ENCODE results near the gene TLX1. TPM values are rescaled to one million over a fixed set of nuclear protein-coding genes. Genes with fewer than 3 reads are reported as not detected.

The TLX1 gene
- polyA plus RNA-seq, 1 experiment, result not detected

GRCh38 chr10:101110856-101111523, 20.1 kb upstream of the TLX1 start:
- no peak for TF ChIP-seq CTCF (IDR thresholded peaks at IDR 0.05; ENCODE audit: insufficient read depth, low read depth, low read length)
- Histone ChIP-seq H3K36me3 (ENCODE audit: control insufficient read depth, insufficient read depth, low read length) (no peaks in the 10 kb centered on the region), H3K27me3 (ENCODE audit: control insufficient read depth, insufficient read depth, low read length) (peaks cover 31% of the 10 kb centered on the region), H3K4me3 (ENCODE audit: low read depth, low read length) (no peak overlapping the region)
- no peak for DNase-seq (ENCODE audit: low read depth)
- ChIA-PET POLR2A (no interaction called here), CTCF (interaction anchor here (1.3 to 1.6 kb wide), 2 partner anchors 15 to 31 kb away, joined by 5 to 6 read pairs; no protein-coding TSS in a partner anchor)

DNA sequence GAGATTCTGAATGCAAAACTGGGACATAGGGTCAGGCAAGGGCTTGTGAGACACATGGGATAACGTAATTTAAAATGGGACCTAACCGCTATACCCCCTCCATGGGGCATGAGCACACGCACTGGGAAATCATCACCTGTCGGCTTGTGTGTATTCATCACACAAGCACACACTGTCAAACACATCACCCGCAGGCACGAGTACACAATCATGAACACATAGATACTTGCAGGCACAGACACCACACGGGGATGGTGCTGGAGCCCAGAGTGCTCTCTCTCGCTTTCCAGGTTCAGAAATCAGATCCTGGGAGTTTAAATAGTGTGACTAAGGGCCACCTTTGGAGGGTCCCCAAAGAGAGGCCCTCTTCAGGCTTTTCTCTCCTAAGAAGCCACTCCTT, 19.6 kb upstream of the TLX1 start:
- H3K27me3 ChIP-seq (ENCODE audit: control insufficient read depth, insufficient read depth, low read length), result peaks cover 31% of the 10 kb centered on the region
- CTCF ChIA-PET, result interaction anchor here (1.3 to 1.6 kb wide), 2 partner anchors 16 to 31 kb away, joined by 5 to 6 read pairs; no protein-coding TSS in a partner anchor
- no peaks in the 10 kb centered on the region for H3K36me3 ChIP-seq (ENCODE audit: control insufficient read depth, insufficient read depth, low read length)
- no peak for DNase-seq (ENCODE audit: low read depth)
- TF ChIP-seq CTCF (IDR thresholded peaks at IDR 0.05; ENCODE audit: insufficient read depth, low read depth, low read length), result no peak
- POLR2A ChIA-PET, result no interaction called here
- H3K4me3 ChIP-seq (ENCODE audit: low read depth, low read length), result no peak overlapping the region

DNA sequence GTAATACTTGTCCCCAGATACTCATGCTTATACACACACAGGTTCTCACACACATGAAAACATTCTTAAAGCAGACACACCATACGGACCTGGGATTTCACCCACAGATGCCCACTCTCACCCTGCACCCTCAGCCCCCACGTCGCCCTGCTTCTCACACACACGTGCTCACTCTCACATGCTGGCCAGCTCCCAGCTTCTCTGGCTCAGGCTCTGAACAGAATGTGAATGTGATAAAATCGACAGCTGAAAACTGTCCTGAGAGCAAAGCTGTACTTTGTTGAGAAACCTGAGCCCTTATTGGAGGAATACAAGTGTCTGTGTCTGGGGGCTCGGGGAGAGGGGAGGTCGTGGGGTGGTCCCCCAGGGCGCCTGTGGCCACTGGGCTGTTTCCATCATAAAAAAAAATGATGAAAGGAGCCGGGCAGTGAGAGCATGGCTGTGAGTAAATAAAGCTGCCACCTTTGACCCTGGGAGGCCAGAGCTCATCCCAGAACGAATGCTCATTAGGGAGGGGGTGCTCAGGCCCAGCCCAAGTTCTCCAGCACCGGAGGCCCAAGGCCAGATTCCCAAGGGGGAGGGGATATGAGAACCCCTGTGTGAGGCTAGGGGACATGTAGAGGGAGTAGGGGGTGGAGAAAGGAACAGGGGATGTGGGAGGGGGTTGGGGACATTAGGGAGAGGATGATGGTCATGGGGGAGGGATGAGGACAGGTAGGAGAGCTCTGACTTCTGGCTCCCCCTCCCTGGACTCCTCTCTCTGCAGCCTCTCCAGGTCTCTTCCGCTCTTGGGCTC, 18.1 kb upstream of the TLX1 start:
- no peak for TF ChIP-seq CTCF (IDR thresholded peaks at IDR 0.05; ENCODE audit: insufficient read depth, low read depth, low read length)
- no peak for DNase-seq (ENCODE audit: low read depth)
- POLR2A ChIA-PET, result interaction anchor here (0.6 kb wide), 1 partner anchor 26 kb away, joined by 3 read pairs; no protein-coding TSS in a partner anchor
- Histone ChIP-seq H3K27me3 (ENCODE audit: control insufficient read depth, insufficient read depth, low read length) (peaks cover 30% of the 10 kb centered on the region), H3K36me3 (ENCODE audit: control insufficient read depth, insufficient read depth, low read length) (no peaks in the 10 kb centered on the region), H3K4me3 (ENCODE audit: low read depth, low read length) (no peak overlapping the region)
- CTCF ChIA-PET, result interaction anchor here (0.7 to 1.3 kb wide), 4 partner anchors 18 to 662 kb away, joined by 3 to 4 read pairs (median 3); no protein-coding TSS in a partner anchor

DNA sequence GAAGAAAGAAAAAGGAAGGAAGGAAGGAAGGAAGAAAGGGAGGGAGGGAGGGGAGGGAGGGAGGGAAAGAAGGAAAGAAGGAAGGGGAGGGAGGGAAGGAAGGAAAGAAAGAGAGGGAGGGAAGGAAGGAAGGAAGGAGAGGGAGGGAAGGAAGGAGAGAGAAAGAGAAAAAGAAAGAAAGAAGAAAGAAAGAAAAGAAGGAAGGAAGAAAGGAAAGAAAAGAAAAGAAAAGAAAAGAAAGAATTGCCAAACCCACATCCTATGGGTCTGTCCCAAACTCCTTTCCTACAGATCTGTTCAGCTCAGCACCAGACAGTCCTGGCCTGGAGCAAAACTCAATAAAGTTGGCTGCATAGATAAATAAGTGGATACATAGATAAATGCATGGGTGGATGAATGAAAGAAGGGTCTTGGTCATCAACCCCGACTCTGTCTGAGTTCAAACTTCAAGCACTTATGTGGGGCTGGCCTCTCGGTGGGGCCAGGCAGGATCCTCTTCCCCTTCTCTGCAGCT, 17.2 kb upstream of the TLX1 start:
- ChIA-PET POLR2A (no interaction called here), CTCF (interaction anchor here (0.7 to 1.3 kb wide), 4 partner anchors 19 to 37 kb away, joined by 3 read pairs; no protein-coding TSS in a partner anchor)
- Histone ChIP-seq H3K27me3 (ENCODE audit: control insufficient read depth, insufficient read depth, low read length) (peaks cover 26% of the 10 kb centered on the region), H3K36me3 (ENCODE audit: control insufficient read depth, insufficient read depth, low read length) (no peaks in the 10 kb centered on the region), H3K4me3 (ENCODE audit: low read depth, low read length) (no peak overlapping the region)
- no peak for TF ChIP-seq CTCF (IDR thresholded peaks at IDR 0.05; ENCODE audit: insufficient read depth, low read depth, low read length)
- DNase-seq (ENCODE audit: low read depth), result no peak

DNA sequence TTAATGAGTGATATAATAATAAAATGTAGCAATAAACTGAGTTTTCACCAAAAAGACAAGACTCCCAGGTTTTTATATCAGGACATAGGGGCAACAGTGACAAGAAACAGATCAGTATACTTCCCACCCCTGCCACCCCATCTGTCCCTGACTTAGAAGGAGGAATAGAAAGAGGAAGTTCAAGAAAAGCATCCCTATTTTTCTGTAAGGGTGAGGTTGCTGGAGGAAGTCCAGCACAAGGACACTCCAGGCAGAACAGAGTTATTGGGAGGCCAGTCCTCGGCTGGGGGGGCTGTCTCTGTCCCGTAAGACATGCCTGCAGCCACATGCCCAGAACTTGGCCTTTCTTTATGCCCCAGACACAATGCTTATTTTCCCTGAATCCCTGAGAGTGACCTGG, 16.5 kb upstream of the TLX1 start:
- Histone ChIP-seq H3K36me3 (ENCODE audit: control insufficient read depth, insufficient read depth, low read length) (no peaks in the 10 kb centered on the region), H3K4me3 (ENCODE audit: low read depth, low read length) (no peak overlapping the region), H3K27me3 (ENCODE audit: control insufficient read depth, insufficient read depth, low read length) (peaks cover 33% of the 10 kb centered on the region)
- POLR2A ChIA-PET, result no interaction called here
- no peak for DNase-seq (ENCODE audit: low read depth)
- no peak for TF ChIP-seq CTCF (IDR thresholded peaks at IDR 0.05; ENCODE audit: insufficient read depth, low read depth, low read length)
- CTCF ChIA-PET, result interaction anchor here (0.7 to 1.1 kb wide), 3 partner anchors 19 to 37 kb away, joined by 3 read pairs; no protein-coding TSS in a partner anchor

Data from BJ (cell line).